OCI-LY1 (cell line): ENCODE results near the gene GRIK2.

ENCODE experiments used
- CTCF ChIP-seq: fragments of 200-600 bp; sonication (generic), shearing (Covaris generic); IDR thresholded peaks from 2 replicates; pipeline ENCODE4 v1.5.1; 2017; ENCODE audit warnings: mild to moderate bottlenecking, antibody characterized with exemption, low read length, moderate library complexity, mixed read lengths
- EZH2 ChIP-seq: fragments of 200-600 bp; sonication (generic), shearing (Covaris generic); IDR thresholded peaks from 2 replicates; pipeline ENCODE4 v1.8.0; 2017; ENCODE audit warnings: borderline replicate concordance, mixed run types, mild to moderate bottlenecking, antibody characterized with exemption, low read length, moderate library complexity, mixed read lengths

DNA sequence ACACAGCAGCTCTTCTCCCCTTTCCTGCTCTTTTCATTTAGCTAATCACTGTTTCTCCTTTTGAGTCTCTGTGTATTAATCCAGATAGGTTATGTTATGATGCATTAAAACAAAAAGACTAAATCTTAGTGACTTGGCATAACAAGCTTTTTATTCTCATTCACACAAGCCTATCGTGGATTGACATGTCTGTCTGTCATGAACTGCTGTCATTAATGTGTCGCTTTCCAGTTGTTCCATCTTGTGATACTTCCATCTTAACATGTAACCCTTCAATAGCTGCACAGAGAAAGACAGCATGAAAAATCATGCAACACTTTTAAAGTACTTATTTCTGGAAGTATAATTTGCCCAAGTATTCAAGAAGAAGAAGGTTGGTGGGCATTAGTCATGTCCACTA, 128.7 kb downstream of the GRIK2 start:
- TF ChIP-seq EZH2 (no peak), CTCF (no peak)
